Hepatocyte (in vitro differentiated cells): Measurements from ENCODE around the gene FBXL15. TPM values are rescaled to one million over a fixed set of nuclear protein-coding genes. Genes with fewer than 3 reads are reported as not detected.

ENCODE experiments used
- DNase-seq: peaks from one replicate; pipeline ENCODE4 v3.0.0-alpha.2; 2016; ENCODE audit warnings: low spot score
- H2AFZ ChIP-seq: fragments of 200-600 bp; sonication (generic); 2 replicates; pipeline ENCODE4 v1.6.0; 2016; ENCODE audit warnings: antibody characterized with exemption, mild to moderate bottlenecking
- H3K27ac ChIP-seq: fragments of 200-600 bp; sonication (generic); 2 replicates; pipeline ENCODE4 v1.5.1; 2016; ENCODE audit warnings: mild to moderate bottlenecking
- H3K27me3 ChIP-seq: fragments of 200-600 bp; sonication (generic); 2 replicates; pipeline ENCODE4 v1.6.1; 2016
- H3K36me3 ChIP-seq: fragments of 200-600 bp; sonication (generic); replicated peaks from 2 replicates; pipeline ENCODE4 v1.5.1; 2016; ENCODE audit warnings: low read depth; ENCODE audit not compliant: insufficient read depth
- H3K4me1 ChIP-seq: fragments of 200-600 bp; sonication (generic); 2 replicates; pipeline ENCODE4 v1.5.1; 2016; ENCODE audit warnings: mild to moderate bottlenecking, moderate library complexity; ENCODE audit not compliant: insufficient read depth
- H3K4me2 ChIP-seq: fragments of 200-600 bp; sonication (generic); 2 replicates; pipeline ENCODE4 v1.6.0; 2016
- H3K4me3 ChIP-seq: fragments of 200-600 bp; sonication (generic); 2 replicates; pipeline ENCODE4 v1.5.1; 2016; ENCODE audit warnings: mild to moderate bottlenecking
- H3K79me2 ChIP-seq: fragments of 200-600 bp; sonication (generic); 2 replicates; pipeline ENCODE4 v1.6.0; 2017; ENCODE audit warnings: mild to moderate bottlenecking
- H3K9me2 ChIP-seq: fragments of 200-600 bp; sonication (generic); replicated peaks from 2 replicates; pipeline ENCODE4 v1.6.0; 2017; ENCODE audit warnings: mild to moderate bottlenecking; ENCODE audit not compliant: insufficient read depth
- H3K9me3 ChIP-seq: fragments of 200-600 bp; sonication (generic); 2 replicates; pipeline ENCODE4 v1.5.1; 2016; ENCODE audit warnings: low read depth, mild to moderate bottlenecking
- H4K20me1 ChIP-seq: fragments of 200-600 bp; sonication (generic); 2 replicates; pipeline ENCODE4 v1.6.0; 2016; ENCODE audit warnings: mild to moderate bottlenecking; ENCODE audit not compliant: insufficient read depth, poor library complexity, severe bottlenecking
- EZH2 ChIP-seq: fragments of 200-600 bp; sonication (generic); IDR thresholded peaks from 2 replicates; pipeline ENCODE4 v1.6.1; 2016; ENCODE audit warnings: antibody characterized with exemption, mild to moderate bottlenecking, borderline replicate concordance
- EZH2phosphoT487 ChIP-seq: fragments of 200-600 bp; sonication (generic); IDR thresholded peaks from one replicate; pipeline ENCODE4 v1.6.1; 2018; ENCODE audit warnings: antibody characterized with exemption, mild to moderate bottlenecking, low read depth, moderate library complexity; ENCODE audit not compliant: unreplicated experiment, severe bottlenecking
- WGBS: methylation state at CpG from one replicate; pipeline ENCODE4 v1.1.6; 2016; ENCODE audit warnings: low lambda C conversion rate; ENCODE audit errors: missing lambda C conversion rate; 5-methylcytosine and 5-hydroxymethylcytosine counted together
- polyA plus RNA-seq: library from polyadenylated mRNA; unstranded; fragments of >200 nt; fragmentation: Nextera tagmentation; extraction: Ambion mirVana; gene quantifications from 2 replicates; pipeline ENCODE4 v1.2.1, GENCODE V29; 2016
- total RNA-seq: library from RNA; depleted of rRNA; stranded (reverse); fragments of >200 nt; gene quantifications from 2 replicates; pipeline ENCODE4 v1.2.3, GENCODE V29; 2014
- TF ChIP-seq, protein P1 (sequence below): fragments of 200-600 bp; sonication (generic); IDR thresholded peaks from 2 replicates; pipeline ENCODE4 v1.5.1; 2016; ENCODE audit warnings: antibody characterized with exemption, mild to moderate bottlenecking; ENCODE audit not compliant: poor library complexity

The FBXL15 gene
- total and polyA plus RNA-seq, 2 experiments from 2014 or later = 16.3 to 42.3 TPM

DNA sequence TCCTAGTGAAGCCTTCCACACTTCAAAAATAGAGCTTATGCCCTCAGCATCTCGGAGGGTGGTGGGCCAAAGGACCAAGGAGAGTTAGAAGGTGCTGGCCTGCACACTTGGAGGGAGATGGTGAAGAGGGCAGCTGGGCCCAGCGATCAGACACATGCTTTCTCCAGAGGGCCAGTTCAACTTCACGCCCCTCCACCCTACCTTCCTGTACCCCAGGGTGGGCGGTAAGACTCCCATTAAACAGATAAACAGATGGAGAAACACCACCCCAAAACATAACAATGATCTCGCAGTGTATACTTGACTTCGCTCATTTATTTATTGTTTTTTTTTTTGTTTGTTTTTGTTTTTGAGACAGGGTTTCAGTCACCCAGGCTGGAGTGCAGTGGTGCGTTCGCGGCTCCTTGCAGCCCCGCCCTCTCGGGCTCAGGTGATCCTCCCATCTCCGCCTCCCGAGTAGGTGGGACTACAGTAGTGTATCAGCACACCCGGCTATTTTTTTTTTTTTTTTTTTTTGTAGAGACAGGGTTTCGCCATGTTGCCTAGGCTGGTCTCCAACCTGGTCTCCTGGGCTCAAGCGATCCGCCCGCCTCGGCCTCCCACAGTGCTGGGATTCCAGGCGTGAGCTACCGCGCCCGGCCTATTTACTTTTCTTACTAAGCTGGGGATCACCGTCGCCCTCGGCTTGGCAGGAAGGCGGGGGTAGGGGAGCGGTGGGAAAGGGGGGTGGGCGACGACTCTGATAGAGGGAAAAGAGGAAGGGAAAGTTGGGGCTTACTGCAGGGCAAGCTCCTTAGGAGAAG is 28.9 kb downstream of the FBXL15 start:
- H4K20me1 ChIP-seq = no peaks in the 10 kb centered on the region
- no peaks in the 10 kb centered on the region for H3K9me2 ChIP-seq
- WGBS = 12% methylated on average over 29 of the region's 30 CpGs
- peak overlapping the region; percentile 96 for H3K27ac ChIP-seq
- H3K9me3 ChIP-seq = no peaks in the 10 kb centered on the region
- DNase-seq = peak; percentile 91
- no peaks in the 10 kb centered on the region for H3K27me3 ChIP-seq
- no peaks in the 10 kb centered on the region for H3K36me3 ChIP-seq
- peak overlapping the region; percentile 98 for H3K4me2 ChIP-seq
- peaks cover 19% of the 10 kb centered on the region for H3K4me1 ChIP-seq
- H2AFZ ChIP-seq = peak overlapping the region; percentile 96
- peak overlapping the region; percentile 60 for H3K4me3 ChIP-seq
- TF ChIP-seq EZH2 (no peak), EZH2phosphoT487 (no peak)
- TF ChIP-seq, protein P1, sequence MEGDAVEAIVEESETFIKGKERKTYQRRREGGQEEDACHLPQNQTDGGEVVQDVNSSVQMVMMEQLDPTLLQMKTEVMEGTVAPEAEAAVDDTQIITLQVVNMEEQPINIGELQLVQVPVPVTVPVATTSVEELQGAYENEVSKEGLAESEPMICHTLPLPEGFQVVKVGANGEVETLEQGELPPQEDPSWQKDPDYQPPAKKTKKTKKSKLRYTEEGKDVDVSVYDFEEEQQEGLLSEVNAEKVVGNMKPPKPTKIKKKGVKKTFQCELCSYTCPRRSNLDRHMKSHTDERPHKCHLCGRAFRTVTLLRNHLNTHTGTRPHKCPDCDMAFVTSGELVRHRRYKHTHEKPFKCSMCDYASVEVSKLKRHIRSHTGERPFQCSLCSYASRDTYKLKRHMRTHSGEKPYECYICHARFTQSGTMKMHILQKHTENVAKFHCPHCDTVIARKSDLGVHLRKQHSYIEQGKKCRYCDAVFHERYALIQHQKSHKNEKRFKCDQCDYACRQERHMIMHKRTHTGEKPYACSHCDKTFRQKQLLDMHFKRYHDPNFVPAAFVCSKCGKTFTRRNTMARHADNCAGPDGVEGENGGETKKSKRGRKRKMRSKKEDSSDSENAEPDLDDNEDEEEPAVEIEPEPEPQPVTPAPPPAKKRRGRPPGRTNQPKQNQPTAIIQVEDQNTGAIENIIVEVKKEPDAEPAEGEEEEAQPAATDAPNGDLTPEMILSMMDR = no peak
- H3K79me2 ChIP-seq = peaks cover 19% of the 10 kb centered on the region

DNA sequence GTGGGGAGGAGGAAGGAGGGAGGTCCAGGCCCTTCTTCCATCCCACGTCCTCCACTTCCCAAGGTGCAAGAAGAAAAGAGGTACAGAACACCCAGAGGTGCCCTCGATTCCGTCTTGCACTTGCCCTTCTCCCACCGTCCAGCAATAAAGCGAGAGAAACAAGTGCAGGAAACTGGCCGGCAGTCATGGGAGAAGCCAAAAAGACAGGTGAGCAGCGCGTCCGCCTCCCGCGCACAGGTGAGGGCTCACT is 29.4 kb downstream of the FBXL15 start:
- WGBS = 0% methylated on average over 11 of the region's 11 CpGs
- Histone ChIP-seq H3K27ac (peak overlapping the region; percentile 96), H3K4me3 (peak overlapping the region; percentile 60), H3K9me2 (no peaks in the 10 kb centered on the region), H3K27me3 (no peaks in the 10 kb centered on the region), H3K79me2 (peaks cover 19% of the 10 kb centered on the region), H3K36me3 (no peaks in the 10 kb centered on the region), H3K9me3 (no peaks in the 10 kb centered on the region), H3K4me1 (peaks cover 23% of the 10 kb centered on the region), H2AFZ (peak overlapping the region; percentile 96), H3K4me2 (peak overlapping the region; percentile 98), H4K20me1 (no peaks in the 10 kb centered on the region)
- TF ChIP-seq EZH2 = no peak
- TF ChIP-seq EZH2phosphoT487 = no peak
- TF ChIP-seq, protein P1 = no peak
- DNase-seq = no peak

DNA sequence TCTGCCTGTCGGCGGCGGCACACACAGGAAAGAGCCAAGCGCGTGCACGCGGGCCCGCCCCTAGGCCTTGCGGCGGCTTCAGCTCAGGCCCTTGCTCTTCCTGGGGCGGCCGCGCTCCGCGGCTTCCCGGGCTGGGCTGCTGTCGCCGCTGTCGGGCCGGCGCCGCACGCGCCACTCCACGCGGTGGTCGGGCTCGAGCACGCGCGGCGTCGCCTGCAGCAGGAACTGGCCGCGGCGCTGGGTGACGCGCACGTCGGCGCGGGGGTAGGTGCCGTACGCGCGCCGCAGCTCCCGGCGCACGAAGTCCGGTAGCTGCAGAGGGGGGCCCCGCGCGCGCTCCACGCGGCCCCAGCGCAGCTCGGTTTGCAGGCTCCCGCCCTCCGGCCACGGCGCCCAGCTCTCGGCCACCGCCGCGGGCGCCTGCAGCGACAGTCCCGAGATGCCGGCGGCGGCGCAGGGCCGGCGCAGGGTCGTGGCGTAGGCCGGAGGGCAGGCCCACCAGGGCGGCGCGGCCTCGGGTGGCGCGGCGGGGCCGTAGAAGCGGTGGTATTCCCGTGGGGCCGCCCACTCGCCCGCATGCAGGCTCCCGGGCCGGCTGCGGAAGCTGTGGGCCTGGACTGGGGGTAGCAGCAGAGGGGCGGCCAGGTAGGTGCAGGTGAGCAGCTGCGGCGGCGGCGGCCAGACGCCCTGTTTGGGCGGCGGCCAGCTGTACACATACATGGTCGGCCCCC is 29.9 kb downstream of the FBXL15 start:
- TF ChIP-seq EZH2 (no peak), EZH2phosphoT487 (no peak)
- TF ChIP-seq, protein P1 = no peak
- Histone ChIP-seq H2AFZ (peak overlapping the region; percentile 96), H3K36me3 (no peaks in the 10 kb centered on the region), H3K79me2 (peaks cover 19% of the 10 kb centered on the region), H3K9me3 (no peaks in the 10 kb centered on the region), H3K4me3 (peak overlapping the region; percentile 60), H3K9me2 (no peaks in the 10 kb centered on the region), H3K27me3 (no peaks in the 10 kb centered on the region), H3K4me1 (peaks cover 27% of the 10 kb centered on the region), H3K4me2 (peak overlapping the region; percentile 98), H4K20me1 (no peaks in the 10 kb centered on the region), H3K27ac (peak overlapping the region; percentile 96)
- 1% methylated on average over 78 of the region's 104 CpGs for WGBS
- peak; percentile 89 for DNase-seq
